KMS-11 (cell line): ENCODE results near the gene MGAT5B.
"Not testable (repeated sequence)": the region's sequence is repeated elsewhere in the genome, so short reads cannot be mapped to it uniquely, and the experiment has no call there.

Experiments used
- H2AFZ ChIP-seq: fragments of 200-600 bp; sonication (generic); 2 replicates; pipeline ENCODE4 v1.6.1; 2016; ENCODE audit warnings: antibody characterized with exemption, mixed run types, low read depth
- H3K27ac ChIP-seq: fragments of 200-600 bp; sonication (generic); 2 replicates; pipeline ENCODE4 v1.6.1; 2016; ENCODE audit warnings: mild to moderate bottlenecking, mixed run types
- H3K27me3 ChIP-seq: fragments of 200-600 bp; sonication (generic); 2 replicates; pipeline ENCODE4 v1.6.1; 2017; ENCODE audit warnings: mild to moderate bottlenecking, low read depth, mixed run types, moderate library complexity; ENCODE audit not compliant: insufficient read depth
- H3K36me3 ChIP-seq: fragments of 200-600 bp; sonication (generic); 2 replicates; pipeline ENCODE4 v1.6.1; 2017; ENCODE audit warnings: mild to moderate bottlenecking, mixed run types; ENCODE audit not compliant: insufficient read depth
- H3K4me1 ChIP-seq: fragments of 200-600 bp; sonication (generic); 2 replicates; pipeline ENCODE4 v1.6.1; 2016; ENCODE audit warnings: mild to moderate bottlenecking, low read depth, mixed run types; ENCODE audit not compliant: poor library complexity, severe bottlenecking
- H3K4me2 ChIP-seq: fragments of 200-600 bp; sonication (generic); 2 replicates; pipeline ENCODE4 v1.7.0; 2016; ENCODE audit warnings: mild to moderate bottlenecking, mixed run types
- H3K4me3 ChIP-seq: fragments of 200-600 bp; sonication (generic); IDR thresholded peaks from 2 replicates; pipeline ENCODE4 v1.6.1; 2017; ENCODE audit warnings: low read depth, low read length, mixed read lengths; ENCODE audit not compliant: insufficient read depth
- H3K79me2 ChIP-seq: fragments of 200-600 bp; sonication (generic); 2 replicates; pipeline ENCODE4 v1.6.1; 2016; ENCODE audit warnings: low read depth, mixed run types; ENCODE audit not compliant: insufficient read depth
- H3K9ac ChIP-seq: fragments of 200-600 bp; sonication (generic); 2 replicates; pipeline ENCODE4 v1.6.1; 2016; ENCODE audit warnings: mild to moderate bottlenecking, mixed run types
- H4K20me1 ChIP-seq: fragments of 200-600 bp; sonication (generic); 2 replicates; pipeline ENCODE4 v1.6.1; 2016; ENCODE audit warnings: mild to moderate bottlenecking, mixed run types; ENCODE audit not compliant: insufficient read depth
- TF ChIP-seq, protein P1 (sequence below): fragments of 200-600 bp; sonication (generic); conservative IDR thresholded peaks from 2 replicates; pipeline ENCODE4 v1.6.1; 2017; ENCODE audit warnings: low read depth, mild to moderate bottlenecking, antibody characterized with exemption, low read length, moderate library complexity, mixed read lengths

Gene MGAT5B

DNA sequence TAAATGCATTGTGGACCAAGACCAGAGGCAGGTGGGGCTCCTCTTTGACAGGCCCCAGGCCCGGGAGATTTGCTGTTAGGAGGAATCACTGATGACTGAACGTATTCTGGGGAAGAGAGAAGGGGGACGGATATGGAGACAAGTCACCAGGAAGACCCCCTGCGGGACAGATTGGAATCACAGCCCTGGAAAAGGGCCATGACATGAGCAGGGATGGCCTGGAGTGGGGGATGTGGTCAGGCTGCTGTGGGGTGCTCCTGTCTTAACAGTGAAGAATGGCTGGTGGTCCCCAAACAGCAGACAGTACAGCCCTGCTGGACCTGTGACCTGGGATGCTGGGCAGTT lies 23.7 kb upstream of the MGAT5B start:
- peaks cover 17% of the 10 kb centered on the region for H3K4me1 ChIP-seq
- no peak overlapping the region for H3K27ac ChIP-seq
- no peak overlapping the region for H2AFZ ChIP-seq
- H3K4me2 ChIP-seq: no peak overlapping the region
- H4K20me1 ChIP-seq: no peaks in the 10 kb centered on the region
- H3K27me3 ChIP-seq: peaks cover 17% of the 10 kb centered on the region; the same call in 1 of the 2 replicates
- TF ChIP-seq, protein P1, sequence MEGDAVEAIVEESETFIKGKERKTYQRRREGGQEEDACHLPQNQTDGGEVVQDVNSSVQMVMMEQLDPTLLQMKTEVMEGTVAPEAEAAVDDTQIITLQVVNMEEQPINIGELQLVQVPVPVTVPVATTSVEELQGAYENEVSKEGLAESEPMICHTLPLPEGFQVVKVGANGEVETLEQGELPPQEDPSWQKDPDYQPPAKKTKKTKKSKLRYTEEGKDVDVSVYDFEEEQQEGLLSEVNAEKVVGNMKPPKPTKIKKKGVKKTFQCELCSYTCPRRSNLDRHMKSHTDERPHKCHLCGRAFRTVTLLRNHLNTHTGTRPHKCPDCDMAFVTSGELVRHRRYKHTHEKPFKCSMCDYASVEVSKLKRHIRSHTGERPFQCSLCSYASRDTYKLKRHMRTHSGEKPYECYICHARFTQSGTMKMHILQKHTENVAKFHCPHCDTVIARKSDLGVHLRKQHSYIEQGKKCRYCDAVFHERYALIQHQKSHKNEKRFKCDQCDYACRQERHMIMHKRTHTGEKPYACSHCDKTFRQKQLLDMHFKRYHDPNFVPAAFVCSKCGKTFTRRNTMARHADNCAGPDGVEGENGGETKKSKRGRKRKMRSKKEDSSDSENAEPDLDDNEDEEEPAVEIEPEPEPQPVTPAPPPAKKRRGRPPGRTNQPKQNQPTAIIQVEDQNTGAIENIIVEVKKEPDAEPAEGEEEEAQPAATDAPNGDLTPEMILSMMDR: no peak
- H3K4me3 ChIP-seq: no peak overlapping the region
- H3K9ac ChIP-seq: no peak overlapping the region
- H3K79me2 ChIP-seq: no peaks in the 10 kb centered on the region
- H3K36me3 ChIP-seq: no peaks in the 10 kb centered on the region

DNA sequence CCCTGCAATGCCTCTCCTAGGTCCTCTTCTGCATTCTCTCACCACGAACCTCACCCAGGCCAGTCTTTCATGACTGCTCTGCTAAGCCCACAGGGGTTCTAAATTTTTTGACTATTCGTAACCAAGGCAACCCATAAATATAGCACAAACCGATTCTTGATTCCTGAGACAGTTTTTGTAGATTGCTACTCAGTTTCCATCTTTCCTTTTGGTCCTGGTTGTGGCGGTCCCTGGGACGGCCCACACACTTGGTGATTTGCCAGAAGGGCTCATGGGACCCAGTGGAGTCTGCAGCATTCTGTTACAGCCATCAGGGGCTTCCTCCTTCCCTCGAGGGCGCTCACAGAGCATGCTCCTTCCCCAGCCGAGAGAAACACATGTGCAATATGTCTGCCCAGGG lies 23.4 kb upstream of the MGAT5B start:
- peaks cover 17% of the 10 kb centered on the region; the same call in 1 of the 2 replicates for H3K27me3 ChIP-seq
- no peak overlapping the region for H2AFZ ChIP-seq
- peaks cover 13% of the 10 kb centered on the region for H3K4me1 ChIP-seq
- no peaks in the 10 kb centered on the region for H3K79me2 ChIP-seq
- no peak overlapping the region for H3K27ac ChIP-seq
- H3K9ac ChIP-seq: no peak overlapping the region
- TF ChIP-seq, protein P1: no peak
- H3K36me3 ChIP-seq: no peaks in the 10 kb centered on the region
- H3K4me2 ChIP-seq: no peak overlapping the region
- H4K20me1 ChIP-seq: no peaks in the 10 kb centered on the region
- no peak overlapping the region for H3K4me3 ChIP-seq

DNA sequence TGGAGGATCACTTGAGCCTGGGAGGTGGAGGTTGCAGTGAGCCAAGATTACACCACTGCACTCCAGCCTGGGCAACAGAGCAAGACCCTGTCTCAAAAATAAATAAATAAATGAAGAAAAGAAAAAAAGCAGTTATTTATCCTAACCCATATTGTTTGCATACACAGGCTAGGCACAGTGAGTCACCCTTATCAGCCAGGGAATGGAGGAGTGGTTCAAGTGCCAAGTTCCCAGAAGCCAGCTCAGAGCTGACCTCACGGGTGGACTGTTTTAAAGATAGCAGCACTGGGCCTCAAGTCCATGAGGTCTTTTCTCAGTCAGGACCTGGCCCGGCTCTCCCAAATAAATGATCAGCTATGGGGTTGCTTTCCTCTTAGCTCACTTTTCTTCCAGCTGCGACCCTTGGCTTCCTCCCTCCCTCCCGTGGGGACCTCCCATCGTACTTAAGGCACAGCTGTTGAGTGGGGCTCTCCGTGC lies 22.6 kb upstream of the MGAT5B start:
- TF ChIP-seq, protein P1: no peak
- H3K4me2 ChIP-seq: no peak overlapping the region
- no peaks in the 10 kb centered on the region for H3K36me3 ChIP-seq
- H3K27me3 ChIP-seq: peaks cover 15% of the 10 kb centered on the region; the same call in 1 of the 2 replicates
- H2AFZ ChIP-seq: no peak overlapping the region
- no peak overlapping the region for H3K9ac ChIP-seq
- no peaks in the 10 kb centered on the region for H3K79me2 ChIP-seq
- H4K20me1 ChIP-seq: no peaks in the 10 kb centered on the region
- peaks cover 5% of the 10 kb centered on the region for H3K4me1 ChIP-seq
- H3K27ac ChIP-seq: no peak overlapping the region
- H3K4me3 ChIP-seq: no peak overlapping the region

DNA sequence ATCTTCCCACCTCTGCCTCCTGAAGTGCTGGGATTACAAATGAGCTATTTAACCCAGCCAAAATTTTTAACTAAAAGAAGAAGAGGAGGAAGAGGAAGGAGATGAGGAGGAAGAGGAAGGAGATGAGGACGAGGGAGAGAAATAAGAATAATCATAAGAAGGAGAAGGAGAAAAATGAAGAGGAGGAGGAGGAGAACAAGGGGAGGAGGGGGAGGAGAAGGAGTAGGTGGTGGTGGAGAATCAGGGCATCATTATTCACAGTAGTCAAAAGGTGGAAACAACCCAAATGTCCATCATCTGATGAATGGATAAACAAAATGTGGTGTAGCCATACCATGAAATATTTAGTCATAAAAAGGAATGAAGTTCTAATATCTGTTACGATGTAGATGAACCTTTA lies 21.2 kb upstream of the MGAT5B start:
- no peaks in the 10 kb centered on the region for H4K20me1 ChIP-seq
- no peaks in the 10 kb centered on the region for H3K79me2 ChIP-seq
- no peaks in the 10 kb centered on the region for H3K4me1 ChIP-seq
- no peak overlapping the region for H3K4me2 ChIP-seq
- peaks cover 3% of the 10 kb centered on the region; the same call in 1 of the 2 replicates for H3K27me3 ChIP-seq
- H3K27ac ChIP-seq: no peak overlapping the region
- H2AFZ ChIP-seq: no peak overlapping the region
- no peaks in the 10 kb centered on the region for H3K36me3 ChIP-seq
- no peak overlapping the region for H3K4me3 ChIP-seq
- TF ChIP-seq, protein P1: no peak
- no peak overlapping the region for H3K9ac ChIP-seq

GRCh38 chr17:76848670-76849069 lies 19.5 kb upstream of the MGAT5B start:
- H3K4me2 ChIP-seq: no peak overlapping the region
- TF ChIP-seq, protein P1: no peak
- H3K27ac ChIP-seq: no peak overlapping the region
- no peaks in the 10 kb centered on the region; the same call in 1 of the 2 replicates for H3K27me3 ChIP-seq
- H2AFZ ChIP-seq: no peak overlapping the region
- H3K79me2 ChIP-seq: no peaks in the 10 kb centered on the region
- H3K4me3 ChIP-seq: no peak overlapping the region
- no peaks in the 10 kb centered on the region for H3K4me1 ChIP-seq
- H4K20me1 ChIP-seq: no peaks in the 10 kb centered on the region
- no peak overlapping the region for H3K9ac ChIP-seq
- no peaks in the 10 kb centered on the region for H3K36me3 ChIP-seq

DNA sequence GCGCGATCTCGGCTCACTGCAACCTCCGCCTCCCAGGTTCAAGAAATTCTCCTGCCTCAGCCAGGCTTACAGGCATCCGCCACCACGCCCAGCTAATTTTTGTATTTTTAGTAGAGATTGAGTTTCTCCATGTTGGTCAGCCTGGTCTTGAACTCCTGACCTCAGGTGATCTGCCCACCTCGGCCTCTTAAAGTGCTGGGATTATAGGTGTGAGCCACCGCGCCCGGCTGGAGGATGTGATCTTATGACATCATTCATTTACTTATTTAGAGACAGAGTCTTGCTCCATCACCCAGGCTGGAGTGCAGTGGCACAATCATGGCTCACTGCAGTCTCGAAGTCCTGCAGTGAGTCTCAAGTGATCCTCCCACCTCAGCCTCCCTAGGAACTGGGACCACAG lies 19.0 kb upstream of the MGAT5B start:
- H3K79me2 ChIP-seq, H3K4me3 ChIP-seq, H3K9ac ChIP-seq, H3K36me3 ChIP-seq, H4K20me1 ChIP-seq, H2AFZ ChIP-seq, H3K27ac ChIP-seq, H3K27me3 ChIP-seq, H3K4me1 ChIP-seq, H3K4me2 ChIP-seq: not testable (repeated sequence)
